ENCODE data around the gene HOXB4.

HOXB4 gene

GRCh38 chr17:48577946-48578615 lies at the start of gene HOXB4:
Gene HOXB4, minus strand, starts transcription at chr17:48578350. Its CDS starts 31 bp downstream, at chr17:48578319.
- H3K4me3 Mint-ChIP-seq = peak within 1 kb of the TSS; percentile 90
- DNase-seq (ENCODE audit: low spot score in 2 of 2) (peak in 1 of 2 donors; percentile 50), ATAC-seq (replicated peaks; ENCODE audit: extremely low read depth, poor library complexity, severe bottlenecking) (peak; percentile 84)
- no peaks in the 10 kb centered on the region for H3K9me3 Mint-ChIP-seq
- H3K4me1 Mint-ChIP-seq = peaks cover 15% of the 10 kb centered on the region
- H3K27ac Mint-ChIP-seq (ENCODE audit: low read depth) = peak within 1 kb of the TSS; percentile 94
- H3K36me3 Mint-ChIP-seq (ENCODE audit: insufficient read depth) = peaks cover 10% of the 10 kb centered on the region
- peaks cover 44% of the 10 kb centered on the region for H3K27me3 Mint-ChIP-seq

GRCh38 chr17:48627118-48627597 lies 49.0 kb upstream of the HOXB4 start:
- DNase-seq (ENCODE audit: low spot score in 2 of 2) (no peak), ATAC-seq (replicated peaks; ENCODE audit: extremely low read depth, poor library complexity, severe bottlenecking) (no peak)
- Mint-ChIP-seq H3K36me3 (ENCODE audit: insufficient read depth) (peaks cover 2% of the 10 kb centered on the region), H3K4me3 (peak overlapping the region; percentile 82), H3K9me3 (no peaks in the 10 kb centered on the region), H3K27me3 (peaks cover 96% of the 10 kb centered on the region), H3K27ac (ENCODE audit: low read depth) (no peak overlapping the region), H3K4me1 (peaks cover 16% of the 10 kb centered on the region)

- Mint-ChIP-seq H3K27me3 (peaks cover 96% of the 10 kb centered on the region), H3K9me3 (no peaks in the 10 kb centered on the region), H3K4me1 (peaks cover 16% of the 10 kb centered on the region), H3K36me3 (ENCODE audit: insufficient read depth) (peaks cover 2% of the 10 kb centered on the region), H3K4me3 (peak within 1 kb of the TSS; percentile 82), H3K27ac (ENCODE audit: low read depth) (no peak within 1 kb of the TSS)
- ATAC-seq (replicated peaks; ENCODE audit: extremely low read depth, poor library complexity, severe bottlenecking) (peak; percentile 64), DNase-seq (ENCODE audit: low spot score in 2 of 2) (peak in 1 of 2 donors; percentile 25)
Observed at GRCh38 chr17:48626245-48627117, 48.3 kb upstream of the HOXB4 start, which contains the start of gene HOXB9. Gene HOXB9, minus strand, starts transcription at chr17:48626358. Its CDS starts 89 bp downstream, at chr17:48626269.

- Mint-ChIP-seq H3K4me3 (peak overlapping the region; percentile 82), H3K36me3 (ENCODE audit: insufficient read depth) (peaks cover 2% of the 10 kb centered on the region), H3K9me3 (no peaks in the 10 kb centered on the region), H3K27ac (ENCODE audit: low read depth) (no peak overlapping the region), H3K4me1 (peaks cover 16% of the 10 kb centered on the region), H3K27me3 (peaks cover 96% of the 10 kb centered on the region)
- DNase-seq (ENCODE audit: low spot score in 2 of 2) (no peak), ATAC-seq (replicated peaks; ENCODE audit: extremely low read depth, poor library complexity, severe bottlenecking) (peak; percentile 61)
Observed at GRCh38 chr17:48625495-48626244, 47.5 kb upstream of the HOXB4 start.

- no peak overlapping the region for H3K27ac Mint-ChIP-seq (ENCODE audit: low read depth)
- no peak for DNase-seq (ENCODE audit: low spot score in 2 of 2)
- H3K4me1 Mint-ChIP-seq = peaks cover 16% of the 10 kb centered on the region
- ATAC-seq (replicated peaks; ENCODE audit: extremely low read depth, poor library complexity, severe bottlenecking) = no peak
- peaks cover 2% of the 10 kb centered on the region for H3K36me3 Mint-ChIP-seq (ENCODE audit: insufficient read depth)
- peak overlapping the region; percentile 82 for H3K4me3 Mint-ChIP-seq
- H3K27me3 Mint-ChIP-seq = peaks cover 96% of the 10 kb centered on the region
- H3K9me3 Mint-ChIP-seq = no peaks in the 10 kb centered on the region
Observed at GRCh38 chr17:48624544-48625494, 46.7 kb upstream of the HOXB4 start.

- DNase-seq (ENCODE audit: low spot score in 2 of 2) (no peak), ATAC-seq (replicated peaks; ENCODE audit: extremely low read depth, poor library complexity, severe bottlenecking) (no peak)
- Mint-ChIP-seq H3K4me3 (peak overlapping the region; percentile 32), H3K27me3 (peaks cover 96% of the 10 kb centered on the region), H3K36me3 (ENCODE audit: insufficient read depth) (peaks cover 2% of the 10 kb centered on the region), H3K9me3 (no peaks in the 10 kb centered on the region), H3K27ac (ENCODE audit: low read depth) (no peak overlapping the region), H3K4me1 (peaks cover 16% of the 10 kb centered on the region)
Observed at GRCh38 chr17:48624118-48624517, 46.0 kb upstream of the HOXB4 start.

- DNase-seq (ENCODE audit: low spot score in 2 of 2) = no peak
- ATAC-seq (replicated peaks; ENCODE audit: extremely low read depth, poor library complexity, severe bottlenecking) = no peak
- H3K4me3 Mint-ChIP-seq = no peak overlapping the region
- peaks cover 19% of the 10 kb centered on the region for H3K4me1 Mint-ChIP-seq
- no peak overlapping the region for H3K27ac Mint-ChIP-seq (ENCODE audit: low read depth)
- peaks cover 3% of the 10 kb centered on the region for H3K36me3 Mint-ChIP-seq (ENCODE audit: insufficient read depth)
- H3K27me3 Mint-ChIP-seq = peaks cover 96% of the 10 kb centered on the region
- no peaks in the 10 kb centered on the region for H3K9me3 Mint-ChIP-seq
Observed at GRCh38 chr17:48623583-48623982, 45.4 kb upstream of the HOXB4 start.

- Mint-ChIP-seq H3K36me3 (ENCODE audit: insufficient read depth) (peaks cover 5% of the 10 kb centered on the region), H3K4me3 (no peak overlapping the region), H3K27me3 (peaks cover 96% of the 10 kb centered on the region), H3K9me3 (no peaks in the 10 kb centered on the region), H3K27ac (ENCODE audit: low read depth) (no peak overlapping the region), H3K4me1 (peaks cover 25% of the 10 kb centered on the region)
- no peak for DNase-seq (ENCODE audit: low spot score in 2 of 2)
- no peak for ATAC-seq (replicated peaks; ENCODE audit: extremely low read depth, poor library complexity, severe bottlenecking)
Observed at GRCh38 chr17:48622857-48623256, 44.7 kb upstream of the HOXB4 start.

- no peak overlapping the region for H3K4me3 Mint-ChIP-seq
- H3K36me3 Mint-ChIP-seq (ENCODE audit: insufficient read depth) = peaks cover 11% of the 10 kb centered on the region
- peaks cover 96% of the 10 kb centered on the region for H3K27me3 Mint-ChIP-seq
Observed at GRCh38 chr17:48621410-48622392, 43.6 kb upstream of the HOXB4 start.

GRCh38 chr17:48620461-48621139 lies 42.5 kb upstream of the HOXB4 start:
- Mint-ChIP-seq H3K36me3 (ENCODE audit: insufficient read depth) (peaks cover 18% of the 10 kb centered on the region), H3K27ac (ENCODE audit: low read depth) (no peak overlapping the region), H3K27me3 (peaks cover 96% of the 10 kb centered on the region), H3K4me3 (no peak overlapping the region), H3K9me3 (no peaks in the 10 kb centered on the region), H3K4me1 (peaks cover 22% of the 10 kb centered on the region)
- no peak for ATAC-seq (replicated peaks; ENCODE audit: extremely low read depth, poor library complexity, severe bottlenecking)
- DNase-seq (ENCODE audit: low spot score in 2 of 2) = no peak

More at GRCh38 chr17:48621410-48622392, 43.6 kb upstream of the HOXB4 start:
- Mint-ChIP-seq H3K9me3 (no peaks in the 10 kb centered on the region), H3K27ac (ENCODE audit: low read depth) (no peak overlapping the region), H3K4me1 (peaks cover 30% of the 10 kb centered on the region)
- ATAC-seq (replicated peaks; ENCODE audit: extremely low read depth, poor library complexity, severe bottlenecking) (no peak), DNase-seq (ENCODE audit: low spot score in 2 of 2) (no peak)

All from central memory CD8-positive, alpha-beta T cell (primary cell).